Nephron (organoid): ENCODE results near the gene YWHAB.

ENCODE experiments used
- H3K27ac Mint-ChIP-seq, 3 experiments: 2 replicates each; pipeline ENCODE4 v1.8.0; 2020; ENCODE audit warnings: mixed read lengths in 3 of 3, mild to moderate bottlenecking in 2 of 3, moderate library complexity in 1 of 3
- H3K27me3 Mint-ChIP-seq: 2 replicates; pipeline ENCODE4 v1.8.0; 2021; ENCODE audit warnings: low read depth, mild to moderate bottlenecking, moderate library complexity, mixed read lengths
- H3K36me3 Mint-ChIP-seq: 2 replicates; pipeline ENCODE4 v1.8.0; 2020; ENCODE audit warnings: low read depth, mixed read lengths
- H3K4me1 Mint-ChIP-seq: 2 replicates; pipeline ENCODE4 v1.8.0; 2020; ENCODE audit warnings: mixed read lengths
- H3K4me3 Mint-ChIP-seq, 3 experiments: 2 replicates each; pipeline ENCODE4 v1.8.0; 2020; ENCODE audit warnings: mild to moderate bottlenecking in 3 of 3, mixed read lengths in 3 of 3, moderate library complexity in 2 of 3
- H3K9me3 Mint-ChIP-seq: 2 replicates; pipeline ENCODE4 v1.8.0; 2020; ENCODE audit warnings: mixed read lengths
- CTCF ChIP-seq, 3 experiments: fragments of 200-600 bp; sonication (generic); IDR thresholded peaks; one replicate each; pipeline ENCODE4 v1.5.0; 2021; ENCODE audit warnings: antibody characterized with exemption in 3 of 3; ENCODE audit not compliant: unreplicated experiment in 3 of 3

Gene YWHAB

GRCh38 chr20:44850837-44851236 is 34.7 kb upstream of the YWHAB start:
- H3K4me1 Mint-ChIP-seq, result peaks cover 7% of the 10 kb centered on the region
- no peak overlapping the region for H3K27ac Mint-ChIP-seq
- no peaks in the 10 kb centered on the region for H3K36me3 Mint-ChIP-seq

GRCh38 chr20:44851545-44851944 is 34.0 kb upstream of the YWHAB start:
- Mint-ChIP-seq H3K4me3 (no peak overlapping the region), H3K9me3 (peaks cover 6% of the 10 kb centered on the region), H3K27ac (no peak overlapping the region), H3K4me1 (peaks cover 10% of the 10 kb centered on the region), H3K36me3 (no peaks in the 10 kb centered on the region), H3K27me3 (peaks cover 9% of the 10 kb centered on the region)
- TF ChIP-seq CTCF (IDR thresholded peaks at IDR 0.05; ENCODE audit: unreplicated experiment in 3 of 3), result no peak

More at GRCh38 chr20:44850837-44851236, 34.7 kb upstream of the YWHAB start:
- peaks cover 6% of the 10 kb centered on the region for H3K9me3 Mint-ChIP-seq
- H3K27me3 Mint-ChIP-seq, result peaks cover 9% of the 10 kb centered on the region
- no peak overlapping the region for H3K4me3 Mint-ChIP-seq
- no peak for TF ChIP-seq CTCF (IDR thresholded peaks at IDR 0.05; ENCODE audit: unreplicated experiment in 3 of 3)

- Mint-ChIP-seq H3K4me3 (no peak overlapping the region), H3K4me1 (peaks cover 31% of the 10 kb centered on the region), H3K27me3 (peaks cover 6% of the 10 kb centered on the region), H3K27ac (no peak overlapping the region), H3K36me3 (no peaks in the 10 kb centered on the region), H3K9me3 (peaks cover 6% of the 10 kb centered on the region)
- no peak for TF ChIP-seq CTCF (IDR thresholded peaks at IDR 0.05; ENCODE audit: unreplicated experiment in 3 of 3)
These were observed 29.1 kb upstream of the YWHAB start for GRCh38 chr20:44856442-44856841.

- Mint-ChIP-seq H3K27me3 (peaks cover 6% of the 10 kb centered on the region), H3K36me3 (no peaks in the 10 kb centered on the region), H3K4me3 (no peak overlapping the region), H3K27ac (no peak overlapping the region), H3K9me3 (peaks cover 6% of the 10 kb centered on the region), H3K4me1 (peaks cover 36% of the 10 kb centered on the region)
- no peak for TF ChIP-seq CTCF (IDR thresholded peaks at IDR 0.05; ENCODE audit: unreplicated experiment in 3 of 3)
These were observed 28.6 kb upstream of the YWHAB start for GRCh38 chr20:44856856-44857448.

GRCh38 chr20:44858606-44859360 is 26.7 kb upstream of the YWHAB start:
- peaks cover 49% of the 10 kb centered on the region for H3K4me1 Mint-ChIP-seq
- no peak for TF ChIP-seq CTCF (IDR thresholded peaks at IDR 0.05; ENCODE audit: unreplicated experiment in 3 of 3)
- peak overlapping the region; percentile 3 to 94 (median 79) for H3K27ac Mint-ChIP-seq
- H3K27me3 Mint-ChIP-seq, result no peaks in the 10 kb centered on the region
- no peaks in the 10 kb centered on the region for H3K36me3 Mint-ChIP-seq
- H3K9me3 Mint-ChIP-seq, result peaks cover 6% of the 10 kb centered on the region
- peak overlapping the region in 1 of 3 experiments; percentile 30 for H3K4me3 Mint-ChIP-seq
